ENCODE results near the gene SCAI.
"Not testable (repeated sequence)": the region's sequence is repeated elsewhere in the genome, so short reads cannot be mapped to it uniquely, and the experiment has no call there.

The SCAI gene

DNA sequence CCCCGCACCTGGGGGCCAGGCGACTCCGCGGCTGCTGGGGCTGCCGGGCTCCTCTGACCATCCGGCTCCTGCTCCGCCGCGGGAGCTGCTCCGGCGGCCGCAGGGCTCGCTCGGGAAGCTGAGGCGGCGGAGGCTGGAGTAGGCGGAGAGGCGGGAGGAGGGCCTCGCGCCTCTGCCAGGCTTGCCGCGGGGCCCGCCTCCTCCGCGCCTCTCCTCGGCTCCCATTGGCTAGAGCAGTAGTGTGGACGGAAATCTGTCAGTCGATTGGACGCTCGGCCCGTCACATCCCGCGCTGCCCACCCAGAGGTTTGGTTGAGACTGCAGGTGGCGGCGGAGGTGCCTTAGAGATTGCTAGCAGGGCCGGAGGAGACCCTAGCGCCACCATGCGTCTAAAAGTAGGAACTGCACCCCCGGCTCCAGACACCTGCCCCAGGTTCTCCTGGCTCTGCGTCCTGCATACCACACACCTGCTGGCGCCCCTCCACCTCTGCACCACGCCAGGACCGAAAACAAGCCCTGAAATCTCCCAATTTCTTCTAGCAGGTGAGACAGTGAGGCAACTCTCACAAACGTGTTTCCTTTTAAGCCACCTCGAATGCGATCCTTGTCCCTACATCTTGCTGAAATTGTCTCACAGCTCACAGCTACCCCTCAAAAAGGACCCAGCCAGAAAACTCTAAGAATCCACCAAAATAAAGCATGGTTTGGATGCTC is at the start of gene SCAI:
Gene SCAI (minus strand): TSS at position 152 of the 714 bp plus-strand sequence. CDS start 91 bp downstream, at position 61.
- peak; percentile 94 for DNase-seq (ENCODE audit: low read depth)

DNA sequence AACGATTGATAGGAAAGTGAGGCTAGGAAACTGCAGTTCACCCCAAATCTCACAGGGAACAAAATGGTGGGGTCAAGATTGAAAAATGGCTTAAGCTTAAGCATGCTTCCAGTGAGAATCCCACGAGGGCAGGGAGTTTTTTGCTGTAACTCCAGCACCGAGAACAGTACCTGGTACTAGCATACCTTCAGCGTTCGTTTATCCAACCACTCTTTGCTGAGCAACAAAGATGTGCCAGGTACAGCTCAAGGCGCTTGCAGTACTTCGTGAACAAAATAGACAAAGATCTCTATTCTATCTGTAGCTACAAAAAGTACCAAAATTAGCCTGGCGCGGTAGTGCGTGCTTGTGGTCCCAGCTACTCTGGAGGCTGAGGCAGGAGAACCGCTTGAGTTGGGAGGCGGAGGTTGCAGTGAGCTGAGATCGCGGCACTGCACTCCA is 47.1 kb upstream of the SCAI start:
- no peak for DNase-seq (ENCODE audit: low read depth)

DNA sequence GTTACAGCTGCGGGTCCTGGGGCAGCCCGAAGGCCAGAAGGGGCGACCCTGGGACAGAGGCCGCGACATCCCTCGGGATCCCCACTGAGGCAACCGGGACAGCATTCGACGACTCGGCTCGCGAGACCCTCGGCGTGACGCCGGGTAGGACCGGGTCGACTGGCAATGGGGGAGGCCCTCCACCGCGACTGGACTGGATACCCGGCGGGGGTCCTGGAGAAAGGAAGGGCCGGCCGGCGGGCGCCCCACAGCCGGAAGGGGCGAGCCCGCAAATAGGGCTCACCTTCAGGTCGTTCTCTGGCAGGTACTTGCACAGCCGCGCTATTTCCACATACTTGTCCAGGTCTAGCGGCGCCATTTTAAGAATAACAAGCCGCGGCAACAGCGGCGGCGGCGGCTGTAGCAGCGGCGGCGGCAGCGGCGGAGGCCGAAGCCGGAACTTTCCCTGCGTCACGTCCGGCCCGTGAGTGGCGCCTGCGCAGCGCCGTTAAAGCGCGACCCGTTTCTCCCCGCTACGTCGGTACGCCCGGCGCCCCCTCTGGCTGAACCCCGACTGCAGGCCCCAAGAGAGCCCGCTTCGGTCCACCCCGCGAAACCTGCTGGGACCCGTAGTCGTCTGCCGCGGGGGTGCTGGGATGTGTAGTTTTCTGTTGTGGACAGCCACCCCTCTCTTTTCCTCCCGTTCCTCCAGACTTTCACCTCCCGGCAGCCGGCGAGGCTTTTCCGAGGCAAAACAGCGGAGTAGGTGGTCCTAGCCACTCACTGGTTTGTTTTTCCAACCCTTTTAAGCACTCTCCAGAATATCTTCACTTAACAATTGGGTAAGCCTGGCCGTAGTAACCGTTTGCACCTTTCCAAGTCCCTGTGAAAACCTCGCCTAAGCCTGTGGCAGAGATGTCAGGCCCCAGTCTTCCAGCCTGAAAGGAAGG is 46.3 kb upstream of the SCAI start, which contains the start of gene PPP6C:
Gene PPP6C (minus strand): TSS at position 443 of the 929 bp plus-strand sequence. CDS start 85 bp downstream, at position 358.
- peak; percentile 96 for DNase-seq (ENCODE audit: low read depth)

DNA sequence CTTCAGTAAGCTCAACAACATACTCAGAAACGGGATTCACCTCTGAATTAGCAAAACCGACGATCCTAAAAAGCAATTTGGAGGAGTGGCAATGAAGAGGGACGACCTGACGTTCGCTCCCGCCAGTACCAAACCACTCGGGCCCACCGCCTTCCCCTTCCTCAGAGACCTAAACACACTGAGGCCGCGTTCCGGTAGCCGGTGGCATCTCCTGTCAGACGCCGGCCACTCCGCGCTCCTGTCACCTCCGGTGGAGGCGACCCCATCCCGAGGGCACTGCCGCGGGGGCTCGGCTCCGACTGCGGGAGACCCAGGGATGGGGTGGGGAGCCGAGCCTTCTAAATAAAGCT is 45.7 kb upstream of the SCAI start:
- peak; percentile 27 for DNase-seq (ENCODE audit: low read depth)

DNA sequence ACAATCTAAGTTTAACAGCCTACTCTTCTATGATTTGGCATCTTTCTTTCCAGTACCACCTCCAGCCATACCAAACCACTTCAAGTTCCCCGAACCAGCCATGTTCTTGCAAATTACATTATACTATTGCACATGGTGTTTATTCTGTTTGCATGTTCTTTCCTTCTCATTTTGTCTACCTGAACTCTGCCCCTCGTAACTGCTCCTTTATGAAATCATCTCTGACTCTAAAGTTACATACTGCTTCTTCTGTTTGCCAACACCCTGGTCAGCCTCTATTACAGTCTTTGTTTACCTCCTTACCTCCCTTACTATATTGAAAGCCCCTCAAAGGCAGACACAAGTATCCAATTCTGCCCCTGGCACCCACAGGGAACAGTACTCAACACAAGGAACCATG is 40.2 kb upstream of the SCAI start:
- DNase-seq (ENCODE audit: low read depth) = no peak

DNA sequence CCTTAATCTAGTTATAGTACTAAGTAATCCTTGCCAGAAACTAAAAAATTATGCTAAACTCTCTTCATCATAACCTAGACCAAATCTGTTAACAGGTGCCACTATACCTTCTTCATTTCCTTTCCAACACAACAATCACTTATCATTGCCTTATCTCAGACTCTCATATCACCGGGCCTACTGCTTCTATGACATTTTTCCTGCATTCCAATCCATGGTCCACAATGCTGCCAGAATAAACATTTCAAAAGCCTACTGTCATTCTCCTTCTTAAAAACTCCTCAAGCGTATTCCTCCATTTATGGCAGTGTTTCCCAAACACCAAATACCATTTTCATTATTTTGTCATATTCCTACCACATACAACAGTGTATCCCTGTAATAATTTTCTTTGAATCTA is 39.7 kb upstream of the SCAI start:
- no peak for DNase-seq (ENCODE audit: low read depth)

DNA sequence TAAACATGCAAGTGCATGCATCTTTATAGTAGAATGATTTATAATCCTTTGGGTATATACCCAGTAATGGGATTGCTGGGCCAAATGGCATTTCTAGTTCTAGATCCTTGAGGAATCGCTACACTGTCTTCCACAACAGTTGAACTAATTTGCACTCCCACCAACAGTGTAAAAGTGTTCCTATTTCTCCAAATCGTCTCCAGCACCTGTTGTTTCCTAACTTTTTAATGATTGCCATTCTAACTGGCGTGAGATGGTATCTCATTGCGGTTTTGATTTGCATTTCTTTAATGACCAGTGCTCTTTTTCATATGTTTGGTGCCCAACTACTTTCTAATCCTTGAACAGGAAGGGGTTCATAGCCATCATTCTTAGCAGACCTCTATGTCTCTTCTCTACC is 38.4 kb upstream of the SCAI start:
- DNase-seq (ENCODE audit: low read depth) = not testable (repeated sequence)

DNA sequence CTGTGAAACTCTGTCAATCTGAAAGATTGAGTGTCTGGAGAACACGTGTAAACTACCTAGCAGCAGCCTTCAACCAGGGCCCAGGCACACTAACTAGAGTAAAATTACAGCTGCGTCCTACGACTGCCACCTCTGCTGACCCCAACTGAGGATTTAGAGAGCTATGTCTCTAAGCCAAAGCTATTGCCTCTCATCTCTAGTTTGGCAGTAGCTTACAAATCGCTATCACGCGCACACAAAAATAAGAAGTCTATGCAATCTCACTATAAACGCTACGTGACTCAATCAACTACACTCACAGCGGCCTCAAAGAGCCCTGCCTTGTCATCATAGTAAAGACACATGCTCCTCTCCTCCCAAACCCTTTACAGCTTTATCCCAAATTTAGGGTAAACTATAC is 37.5 kb upstream of the SCAI start:
- DNase-seq (ENCODE audit: low read depth) = no peak

DNA sequence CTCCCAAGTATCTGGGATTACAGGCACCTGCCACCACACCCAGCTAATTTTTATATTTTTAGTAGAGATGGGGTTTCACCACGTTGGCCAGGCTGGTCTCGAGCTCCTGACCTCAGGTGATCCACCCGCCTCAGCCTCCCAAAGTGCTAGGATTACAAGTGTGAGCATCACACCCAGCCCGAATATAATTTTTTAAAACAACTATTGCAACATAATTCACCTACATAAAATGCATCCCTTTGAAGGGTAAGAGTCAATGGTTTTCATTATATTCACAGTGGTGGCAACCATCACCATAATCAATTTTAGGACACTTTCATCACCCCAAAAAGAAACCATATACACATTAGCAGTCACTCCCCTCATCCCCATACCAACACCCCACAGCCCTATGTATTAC is 36.4 kb upstream of the SCAI start:
- not testable (repeated sequence) for DNase-seq (ENCODE audit: low read depth)

DNA sequence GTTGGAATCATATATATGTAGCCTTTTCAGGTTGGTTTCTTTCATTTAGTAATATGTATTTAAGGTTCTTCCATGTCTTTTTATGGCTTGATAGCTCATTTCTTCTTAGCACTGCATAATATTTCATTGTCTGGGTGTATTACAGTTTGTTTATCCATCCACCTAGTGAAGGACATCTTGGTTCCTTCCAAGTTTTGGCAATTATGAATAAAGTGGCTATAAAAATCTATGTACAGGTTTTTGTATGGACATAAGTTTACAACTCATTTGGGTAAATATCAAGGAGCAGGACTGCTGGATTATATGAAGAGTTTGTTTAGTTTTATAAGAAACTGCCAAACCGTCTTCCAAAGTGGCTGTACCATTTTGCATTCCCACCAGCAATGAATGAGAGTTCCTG is 34.6 kb upstream of the SCAI start:
- DNase-seq (ENCODE audit: low read depth) = no peak

DNA sequence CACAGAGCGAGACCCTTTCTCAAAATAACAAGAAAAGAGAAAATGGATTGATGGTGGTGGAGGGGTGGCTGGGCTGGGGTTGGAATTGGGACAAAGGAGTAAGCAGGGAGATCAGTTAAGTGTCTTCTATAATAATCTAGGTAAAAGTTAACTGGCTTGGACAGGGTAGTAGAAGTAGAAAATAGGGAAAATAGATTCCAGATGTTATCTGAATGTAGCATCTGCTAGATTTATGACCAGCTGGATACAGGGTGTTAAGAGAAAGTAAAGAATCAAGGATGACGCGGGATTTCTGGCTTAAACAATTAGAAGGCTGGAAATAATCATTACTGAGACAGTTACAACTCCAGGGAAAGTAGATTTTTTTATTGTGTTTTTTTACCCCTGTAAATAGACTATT is 33.3 kb upstream of the SCAI start:
- no peak for DNase-seq (ENCODE audit: low read depth)

DNA sequence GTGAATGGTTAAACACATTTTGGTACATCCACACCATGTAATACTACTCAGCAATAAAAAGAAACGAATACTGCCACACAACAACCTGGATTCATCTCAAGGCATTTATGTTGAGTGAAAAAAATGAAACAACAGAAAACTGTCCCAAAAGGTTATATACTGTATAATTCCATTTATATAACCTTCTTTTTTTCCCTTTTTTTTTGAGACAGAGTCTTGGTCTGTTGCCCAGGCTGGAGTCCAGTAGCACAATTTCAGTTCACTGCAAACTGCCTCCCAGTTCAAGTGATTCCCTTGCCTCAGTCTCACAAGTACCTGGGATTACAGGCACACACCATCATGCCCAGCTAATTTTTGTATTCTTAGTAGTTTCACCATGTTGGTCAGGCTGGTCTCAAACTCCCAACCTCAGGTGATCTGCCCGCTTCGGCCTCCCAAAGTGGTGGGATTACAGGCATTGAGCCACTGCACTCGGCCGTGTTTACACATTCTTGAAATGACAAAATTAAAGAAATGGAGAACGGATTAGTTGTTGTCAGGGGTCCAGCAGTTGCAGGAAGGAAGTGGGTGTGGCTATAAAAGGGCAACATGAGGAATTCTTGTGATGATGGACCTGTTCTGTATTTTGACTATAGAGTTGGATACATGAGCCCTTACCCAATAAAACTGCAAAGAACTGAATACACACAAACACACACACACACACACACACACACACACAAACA is 28.9 kb upstream of the SCAI start:
- no peak for DNase-seq (ENCODE audit: low read depth)

DNA sequence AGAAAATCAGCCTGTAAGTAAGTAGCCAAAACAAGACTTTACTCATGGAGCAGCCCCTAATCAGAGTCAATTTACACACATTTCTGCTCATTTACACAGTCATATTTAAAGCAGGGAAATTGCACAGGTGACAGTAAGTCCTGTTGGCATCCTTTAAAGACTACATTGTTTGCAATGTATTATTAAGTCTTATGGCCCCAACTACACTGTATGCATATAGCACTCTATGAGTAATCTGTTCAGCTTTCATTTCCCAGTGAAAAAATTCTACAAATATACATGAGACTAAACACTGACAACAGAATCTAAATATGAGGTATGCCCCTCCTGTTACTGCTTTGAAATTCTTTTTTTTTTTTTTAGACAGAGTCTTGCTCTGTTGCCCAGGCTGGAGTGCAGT is 26.6 kb upstream of the SCAI start:
- DNase-seq (ENCODE audit: low read depth) = no peak

DNA sequence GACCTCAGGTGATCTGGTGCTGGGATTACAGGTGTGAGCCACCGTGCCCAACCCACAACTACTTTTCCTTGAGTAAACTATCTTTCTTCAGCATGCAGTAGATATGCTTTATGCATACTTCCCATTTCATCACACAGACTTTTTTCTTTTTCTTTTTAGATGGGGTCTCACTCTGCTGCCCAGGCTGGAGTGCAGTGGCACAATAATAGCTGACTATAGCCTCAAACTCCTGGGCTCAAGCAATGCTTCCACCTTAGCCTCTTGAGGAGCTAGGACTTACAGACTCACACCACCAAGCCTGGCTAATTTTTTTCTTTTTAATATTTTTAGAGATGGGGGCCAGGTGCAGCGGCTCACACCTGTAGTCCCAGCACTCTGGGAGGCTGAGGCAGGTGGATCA is 23.4 kb upstream of the SCAI start:
- no peak for DNase-seq (ENCODE audit: low read depth)

DNA sequence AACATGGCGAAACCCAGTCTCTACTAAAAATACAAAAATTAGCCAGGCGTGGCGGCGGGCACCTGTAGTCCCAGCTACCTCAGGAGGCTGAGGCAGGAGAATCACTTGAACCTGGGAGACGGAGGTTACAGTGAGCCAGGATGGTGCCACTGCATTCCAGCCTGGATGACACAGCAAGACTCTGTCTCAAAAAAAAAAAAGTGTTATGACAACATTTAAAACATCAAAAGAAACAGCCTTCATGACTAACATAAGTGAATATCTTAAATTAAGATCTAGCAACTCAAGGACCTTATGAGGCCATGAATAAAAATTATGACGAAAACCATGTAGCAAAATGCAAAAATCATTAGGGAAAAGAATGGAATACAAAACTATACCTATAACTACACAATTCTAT is 19.6 kb upstream of the SCAI start:
- DNase-seq (ENCODE audit: low read depth) = not testable (repeated sequence)

DNA sequence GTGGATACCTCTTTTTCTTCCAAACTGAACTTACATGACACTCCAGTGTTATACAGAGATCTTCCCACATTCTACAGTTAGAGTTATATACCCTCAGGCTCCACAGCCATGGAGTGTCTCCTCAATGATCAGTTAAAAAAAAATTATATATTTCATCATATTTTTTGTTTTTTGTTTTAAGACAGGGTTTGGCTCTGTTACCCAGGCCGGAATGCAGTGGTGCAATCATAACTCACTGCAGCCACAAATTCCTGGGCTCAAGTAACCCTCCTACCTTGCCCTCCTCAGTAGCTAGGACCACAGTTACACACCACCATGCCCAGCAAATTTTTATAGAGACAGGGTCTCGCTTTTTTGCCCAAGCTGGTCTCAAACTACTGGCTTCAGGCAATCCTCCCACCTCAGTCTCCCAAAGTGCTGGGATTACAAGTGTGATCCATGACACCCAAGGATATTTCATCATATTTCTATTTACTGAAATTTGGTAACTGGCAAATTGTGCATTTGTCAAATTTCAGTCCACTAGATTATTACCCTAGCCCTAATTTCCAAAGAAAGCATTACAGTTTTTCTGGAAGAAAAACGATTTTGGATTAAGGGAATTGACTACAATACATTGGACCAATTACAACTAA is 18.1 kb upstream of the SCAI start:
- DNase-seq (ENCODE audit: low read depth) = no peak

DNA sequence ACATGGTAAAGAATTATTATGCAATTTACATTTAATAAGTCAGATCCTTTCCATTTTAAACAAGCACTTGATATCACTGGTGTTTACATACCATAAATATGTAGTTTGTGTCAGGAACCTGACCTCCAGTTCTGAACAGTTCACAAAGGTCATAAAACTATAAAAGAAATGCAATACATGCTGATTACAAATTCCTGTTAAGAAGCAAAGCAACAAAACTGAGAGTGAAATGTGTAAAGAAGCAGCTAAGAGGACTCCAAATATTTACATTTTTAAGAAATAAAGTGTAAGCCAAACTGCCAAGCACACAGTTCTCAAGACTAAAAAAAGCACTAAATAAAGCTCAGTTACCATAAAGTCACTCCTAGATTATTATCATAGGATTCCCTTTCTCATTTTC is 17.4 kb upstream of the SCAI start:
- DNase-seq (ENCODE audit: low read depth) = no peak

DNA sequence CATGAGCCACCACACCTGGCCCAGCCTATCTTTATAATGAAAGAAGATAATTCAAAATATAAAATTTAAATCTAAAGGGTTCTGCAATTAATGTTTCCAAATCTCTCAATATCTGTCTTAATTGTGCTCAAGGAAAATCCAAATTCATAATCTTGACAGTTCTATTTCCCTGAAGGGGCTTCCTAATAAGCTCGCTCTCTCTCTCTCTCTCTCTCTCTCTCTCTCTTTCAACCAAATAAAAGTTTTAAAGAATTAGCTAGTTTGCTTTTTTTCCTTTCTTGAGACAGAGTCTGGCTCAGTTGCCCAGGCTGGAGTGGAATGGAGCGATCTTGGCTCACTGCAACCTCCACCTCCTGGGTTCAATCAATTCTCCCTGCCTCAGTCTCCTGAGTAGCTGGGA is 13.2 kb upstream of the SCAI start:
- DNase-seq (ENCODE audit: low read depth) = no peak

DNA sequence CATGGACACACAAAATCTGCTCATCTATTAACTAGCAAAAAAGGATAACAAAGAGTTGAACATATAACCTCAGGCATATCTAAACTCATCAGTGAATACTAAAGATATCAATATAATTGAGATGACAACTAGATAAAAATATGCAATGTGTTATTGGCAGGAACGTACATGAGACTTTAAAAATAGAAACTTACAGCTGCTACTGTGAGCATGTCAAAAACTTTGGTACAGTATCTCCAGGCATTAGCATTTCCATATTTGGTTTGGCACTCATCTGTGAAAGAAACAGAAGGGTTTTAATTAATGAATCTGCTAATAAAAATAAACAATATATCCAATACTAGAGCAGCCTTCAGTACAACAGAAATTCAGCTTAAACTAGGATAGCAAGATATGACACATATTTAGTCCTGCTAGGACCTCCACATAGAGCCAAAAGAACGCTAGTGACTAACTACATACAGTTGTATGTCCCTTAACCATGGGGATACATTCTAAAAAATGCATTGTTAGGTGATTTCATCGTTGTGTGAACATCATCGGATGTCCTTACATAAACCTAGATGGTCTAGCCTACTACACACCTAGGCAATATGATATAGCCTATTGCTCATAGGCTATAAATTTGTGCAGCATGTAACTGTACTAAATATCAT is 10.5 kb upstream of the SCAI start:
- DNase-seq (ENCODE audit: low read depth) = no peak

DNA sequence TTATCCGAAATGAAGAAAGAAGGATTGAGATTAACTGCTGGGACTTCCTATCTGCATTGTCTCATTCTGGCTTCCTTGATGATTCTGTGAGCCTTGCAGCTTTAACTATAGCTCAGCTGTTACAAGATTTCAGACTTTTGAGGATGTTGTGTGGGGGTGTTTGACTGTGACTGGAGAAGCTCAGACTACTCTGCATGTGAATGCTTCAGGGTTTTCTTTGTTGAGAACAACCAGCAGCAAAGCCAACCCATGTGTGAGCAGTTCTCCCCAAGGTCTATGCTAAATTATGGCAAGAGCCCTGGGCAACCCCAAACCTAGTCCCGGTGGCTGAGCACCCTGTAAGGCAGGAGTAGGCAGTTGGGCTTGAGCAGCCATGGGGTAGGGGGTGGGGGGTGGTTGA is 8.4 kb upstream of the SCAI start:
- DNase-seq (ENCODE audit: low read depth) = no peak
